ENCODE measurements around the gene LRRC18.
A peak's percentile ranks its signal among the peaks of the same experiment; 100 is the strongest.

Gene LRRC18

DNA sequence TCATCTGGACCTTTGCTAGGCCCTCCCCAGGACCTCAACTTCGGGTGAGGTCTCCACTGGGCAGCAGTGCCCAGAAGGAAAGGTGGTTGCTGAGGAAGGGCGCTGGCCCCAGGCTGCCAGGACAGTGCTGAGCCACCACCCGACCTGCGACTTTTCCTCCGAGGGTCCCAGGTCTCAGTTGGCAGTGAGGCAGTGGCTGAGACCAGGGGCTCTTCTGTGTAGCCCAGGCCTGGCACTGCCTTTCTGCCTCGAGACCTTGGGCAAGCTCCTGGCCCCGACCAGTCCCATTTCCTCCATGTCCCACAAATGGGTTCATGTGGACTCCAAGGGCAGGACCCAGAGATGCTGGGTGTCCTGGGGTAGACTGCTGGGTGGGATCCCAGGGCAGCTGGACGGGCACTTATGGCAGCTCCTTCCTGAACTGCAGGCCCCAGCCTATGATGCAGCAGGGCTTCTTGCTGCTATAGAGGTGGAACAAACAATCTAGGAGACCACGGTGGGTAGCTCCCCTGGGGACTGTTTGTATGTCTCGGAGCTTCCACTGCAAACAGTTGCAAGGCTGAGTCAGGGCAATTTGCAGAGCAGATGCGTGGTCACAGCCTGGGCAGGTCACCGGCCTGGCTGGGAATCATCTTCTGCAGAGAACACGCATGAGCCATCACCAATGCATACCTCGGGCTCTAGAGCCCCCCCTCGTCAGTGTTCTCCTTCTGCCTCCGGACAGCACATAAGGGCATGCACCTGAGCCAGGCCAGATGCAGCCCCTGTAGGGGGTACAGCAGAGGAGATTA, 17.9 kb upstream of the LRRC18 start:
- Mint-ChIP-seq H3K9me3 (no peaks in the 10 kb centered on the region), H3K27ac (no peak overlapping the region), H3K4me3 (no peak overlapping the region), H3K27me3 (no peaks in the 10 kb centered on the region), H3K36me3 (peaks cover 67% of the 10 kb centered on the region), H3K4me1 (peaks cover 7% of the 10 kb centered on the region)
- ATAC-seq: no peak

DNA sequence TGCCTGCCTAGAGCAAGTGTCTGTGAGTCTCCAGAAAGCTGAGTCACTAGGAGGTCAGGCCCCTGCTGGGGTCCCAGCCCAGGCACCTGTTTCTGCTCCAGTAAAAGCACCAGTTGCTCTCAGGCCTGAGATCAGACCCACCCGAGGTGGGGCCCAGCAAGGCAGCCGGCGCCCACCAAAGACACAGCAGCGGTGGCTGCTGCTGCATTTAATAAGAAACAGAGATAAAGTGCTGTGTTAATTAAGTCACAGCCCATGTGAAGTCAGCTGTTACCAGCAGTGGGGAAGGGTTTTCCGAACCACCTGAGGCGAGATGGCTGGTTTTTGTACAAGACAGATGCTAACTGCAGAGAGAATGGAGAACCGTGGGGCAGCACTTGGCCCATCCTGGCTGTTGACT, 12.1 kb upstream of the LRRC18 start:
- no peaks in the 10 kb centered on the region for H3K9me3 Mint-ChIP-seq
- no peak overlapping the region for H3K4me3 Mint-ChIP-seq
- peak overlapping the region; percentile 29 for H3K27ac Mint-ChIP-seq
- no peak for ATAC-seq
- no peaks in the 10 kb centered on the region for H3K4me1 Mint-ChIP-seq
- peaks cover 78% of the 10 kb centered on the region for H3K36me3 Mint-ChIP-seq
- no peaks in the 10 kb centered on the region for H3K27me3 Mint-ChIP-seq

DNA sequence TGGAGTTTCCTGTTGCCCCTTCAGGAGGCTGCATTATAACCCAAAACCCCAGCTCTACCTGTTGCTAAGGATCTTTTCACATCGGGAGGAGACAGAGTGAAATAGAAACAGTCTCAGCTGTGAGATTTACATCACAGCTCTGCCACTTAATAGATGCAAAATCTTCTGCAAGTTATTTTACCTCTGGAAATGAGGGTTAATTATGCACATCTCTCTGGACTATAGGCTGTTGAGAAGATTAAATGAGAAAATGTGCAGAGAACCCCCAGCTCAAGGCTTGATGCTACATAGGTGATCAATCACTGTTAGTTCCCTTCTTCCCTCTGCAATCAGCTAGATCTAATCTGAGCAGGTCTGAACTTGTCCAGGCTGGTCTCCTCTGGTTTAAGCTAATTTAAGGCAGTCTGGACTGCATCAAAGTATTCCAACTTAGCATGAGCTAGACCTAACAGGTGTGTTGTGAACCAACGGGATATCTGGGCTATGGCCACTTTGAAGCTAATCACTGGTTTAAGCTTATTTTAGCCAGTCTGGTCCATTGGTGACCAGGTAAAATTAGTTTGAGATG, 8.9 kb upstream of the LRRC18 start:
- Mint-ChIP-seq H3K9me3 (no peaks in the 10 kb centered on the region), H3K27ac (no peak overlapping the region), H3K4me1 (no peaks in the 10 kb centered on the region), H3K27me3 (no peaks in the 10 kb centered on the region), H3K4me3 (no peak overlapping the region), H3K36me3 (peaks cover 88% of the 10 kb centered on the region)
- ATAC-seq: no peak

DNA sequence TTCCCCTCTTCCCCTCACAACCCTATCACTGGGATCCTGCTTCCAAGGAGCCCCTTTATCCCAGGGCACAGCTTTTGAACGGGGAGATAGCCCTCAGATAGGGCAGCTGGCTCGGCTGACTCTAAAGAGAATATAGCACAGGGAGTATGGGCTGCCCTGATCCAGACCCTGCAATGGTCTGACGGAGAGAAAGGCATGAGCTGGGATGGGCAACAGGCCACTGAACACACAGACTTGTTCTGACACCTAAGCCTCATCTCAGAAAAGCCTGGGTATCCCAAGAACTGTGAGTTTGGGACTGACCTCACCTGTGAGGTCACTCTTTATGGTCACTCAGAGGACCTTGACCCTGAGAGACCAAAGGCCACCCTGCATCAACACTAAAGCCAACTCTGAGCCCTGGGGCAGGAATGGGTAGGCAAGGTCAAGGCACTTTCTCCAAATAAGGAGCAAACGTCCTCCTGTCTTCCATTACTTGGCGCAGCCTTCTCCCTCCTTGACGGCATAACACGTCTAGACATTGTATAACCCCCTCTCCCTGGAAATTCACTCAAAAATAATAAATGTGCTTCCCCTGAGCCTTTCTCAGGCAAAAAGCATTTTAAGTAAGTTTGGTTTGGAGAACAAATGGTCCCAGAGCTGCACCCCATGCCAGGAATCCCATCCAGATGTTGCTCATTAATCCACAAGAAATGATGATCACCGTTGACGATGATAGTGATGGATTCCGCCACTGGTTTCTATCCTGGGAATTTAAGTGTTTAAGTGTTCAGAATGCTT, 8.2 kb upstream of the LRRC18 start:
- ATAC-seq: no peak
- no peaks in the 10 kb centered on the region for H3K27me3 Mint-ChIP-seq
- no peak overlapping the region for H3K4me3 Mint-ChIP-seq
- H3K27ac Mint-ChIP-seq: no peak overlapping the region
- no peaks in the 10 kb centered on the region for H3K9me3 Mint-ChIP-seq
- peaks cover 86% of the 10 kb centered on the region for H3K36me3 Mint-ChIP-seq
- no peaks in the 10 kb centered on the region for H3K4me1 Mint-ChIP-seq

DNA sequence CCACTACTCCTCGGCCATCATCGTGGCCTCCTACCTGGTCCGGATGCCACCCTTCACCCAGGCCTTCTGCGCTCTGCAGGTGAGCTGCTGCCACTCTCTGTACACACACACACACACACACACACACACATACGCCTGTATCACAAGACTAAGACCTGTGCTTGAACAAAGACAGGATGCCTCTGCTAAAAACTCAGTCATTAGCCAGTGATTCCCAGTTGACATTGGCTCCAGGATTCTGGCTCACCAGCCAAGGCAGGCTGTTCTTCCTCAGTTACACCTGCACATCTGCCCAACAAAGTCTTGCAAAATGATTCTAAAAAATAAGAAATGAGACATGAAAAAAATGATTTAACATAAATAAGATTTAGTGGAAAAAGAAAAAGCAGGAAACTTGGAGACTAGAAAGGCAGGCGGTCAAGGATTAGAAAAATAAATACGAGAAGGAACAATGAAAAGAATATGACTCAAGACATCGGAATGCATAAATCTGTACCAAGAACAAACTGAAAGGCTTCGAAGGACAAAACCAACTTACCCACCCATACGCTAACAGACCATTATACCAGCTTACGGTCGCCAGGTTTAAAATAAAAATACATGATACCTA, 7.4 kb upstream of the LRRC18 start:
- peaks cover 87% of the 10 kb centered on the region for H3K36me3 Mint-ChIP-seq
- H3K27ac Mint-ChIP-seq: no peak overlapping the region
- no peaks in the 10 kb centered on the region for H3K27me3 Mint-ChIP-seq
- no peak for ATAC-seq
- no peaks in the 10 kb centered on the region for H3K9me3 Mint-ChIP-seq
- H3K4me3 Mint-ChIP-seq: no peak overlapping the region
- H3K4me1 Mint-ChIP-seq: no peaks in the 10 kb centered on the region

DNA sequence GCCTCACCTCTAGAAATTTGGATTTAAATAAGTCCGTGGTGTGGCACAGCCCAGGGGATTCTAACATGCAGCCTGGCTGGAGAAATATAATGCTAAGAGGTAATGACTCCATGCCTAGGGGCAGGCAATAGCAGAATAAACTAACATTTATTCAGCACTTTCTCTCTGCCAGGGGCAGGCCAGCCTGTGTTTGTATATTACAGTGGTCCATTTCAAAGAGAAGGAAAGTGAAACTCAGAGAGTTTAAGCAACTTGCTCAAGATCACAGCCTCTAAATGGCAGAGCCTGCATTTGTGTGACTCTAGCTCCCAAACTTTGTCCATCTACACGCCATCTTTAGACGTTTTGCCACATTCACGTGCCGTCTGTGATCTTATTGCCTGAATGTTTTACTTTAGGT, 6.7 kb upstream of the LRRC18 start:
- Mint-ChIP-seq H3K4me3 (no peak overlapping the region), H3K36me3 (peaks cover 83% of the 10 kb centered on the region), H3K27ac (peak overlapping the region; percentile 44), H3K9me3 (no peaks in the 10 kb centered on the region), H3K27me3 (no peaks in the 10 kb centered on the region), H3K4me1 (no peaks in the 10 kb centered on the region)
- ATAC-seq: no peak

DNA sequence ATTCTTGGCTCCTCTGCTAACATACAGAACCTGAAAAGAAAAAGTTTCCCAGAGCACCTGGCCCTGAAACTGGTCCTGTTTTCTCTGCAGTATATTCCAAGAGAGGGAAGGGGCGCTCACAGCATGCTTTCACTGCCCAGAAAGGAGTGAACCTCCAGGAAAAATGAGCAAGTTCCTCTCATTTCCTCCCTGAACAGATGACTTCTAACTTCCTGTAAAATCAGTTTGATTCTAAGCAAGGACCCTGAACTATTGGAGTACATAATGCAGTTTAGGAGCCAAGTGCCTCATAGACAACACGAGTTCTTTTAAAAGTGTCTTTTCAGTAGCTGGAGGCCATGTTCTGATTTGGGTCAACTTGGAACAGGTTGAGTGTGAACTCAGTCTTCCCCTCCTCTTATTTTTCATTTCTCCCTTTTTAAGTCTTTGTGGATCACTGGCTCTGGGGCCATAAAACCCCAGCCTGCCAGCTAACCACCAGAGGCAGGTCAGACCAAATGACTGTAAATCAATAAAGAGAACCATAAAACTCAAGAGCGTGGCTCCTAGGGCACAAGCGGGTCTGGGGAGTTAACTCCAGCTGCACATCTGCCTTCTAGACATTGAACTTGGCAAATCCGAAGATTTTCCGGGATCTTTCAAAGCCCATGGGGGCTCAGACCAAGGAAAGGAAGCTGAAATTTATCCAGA, 5.9 kb upstream of the LRRC18 start:
- Mint-ChIP-seq H3K4me1 (no peaks in the 10 kb centered on the region), H3K27ac (peak overlapping the region; percentile 44), H3K9me3 (no peaks in the 10 kb centered on the region), H3K36me3 (peaks cover 84% of the 10 kb centered on the region), H3K4me3 (no peak overlapping the region), H3K27me3 (no peaks in the 10 kb centered on the region)
- ATAC-seq: no peak

DNA sequence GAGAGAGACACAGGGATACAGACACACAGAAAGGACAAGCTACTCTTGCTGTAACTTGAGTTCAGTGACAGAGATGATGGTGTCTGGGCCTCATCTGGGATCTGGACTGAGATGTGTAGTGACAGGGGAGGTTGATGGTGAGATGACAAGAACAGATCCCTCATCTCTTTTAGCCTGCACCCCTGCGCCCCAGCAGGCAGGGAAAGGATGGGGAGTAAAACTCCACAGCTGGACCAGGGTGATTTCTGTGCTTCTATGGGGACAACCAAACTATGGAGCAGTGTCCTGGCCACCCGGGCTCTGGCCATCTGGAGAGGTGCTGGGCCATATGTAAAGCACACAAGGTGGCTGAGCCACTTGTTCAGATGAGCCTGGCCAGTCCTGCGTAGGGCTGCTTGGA, 4.5 kb upstream of the LRRC18 start:
- Mint-ChIP-seq H3K36me3 (peaks cover 82% of the 10 kb centered on the region), H3K27me3 (no peaks in the 10 kb centered on the region), H3K4me1 (no peaks in the 10 kb centered on the region), H3K27ac (no peak overlapping the region), H3K4me3 (no peak overlapping the region), H3K9me3 (no peaks in the 10 kb centered on the region)
- ATAC-seq: no peak

DNA sequence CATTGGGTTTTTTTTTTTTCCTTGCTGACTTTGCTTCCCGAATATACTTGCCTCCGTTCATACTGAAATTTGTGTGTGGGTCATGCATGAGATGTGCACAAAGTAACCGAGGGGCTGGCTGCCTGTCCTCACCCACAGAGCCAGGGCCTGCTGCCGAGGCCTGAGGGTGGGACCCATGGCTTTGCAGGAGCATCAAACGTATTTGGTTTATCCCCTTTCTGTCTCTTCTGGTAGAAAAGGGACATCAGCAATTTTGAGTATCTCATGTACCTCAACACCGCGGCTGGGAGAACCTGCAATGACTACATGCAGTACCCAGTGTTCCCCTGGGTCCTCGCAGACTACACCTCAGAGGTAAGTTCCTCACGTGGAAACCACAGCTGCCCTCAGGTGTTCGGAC, 3.5 kb upstream of the LRRC18 start:
- no peak overlapping the region for H3K27ac Mint-ChIP-seq
- H3K27me3 Mint-ChIP-seq: no peaks in the 10 kb centered on the region
- H3K4me3 Mint-ChIP-seq: no peak overlapping the region
- peaks cover 81% of the 10 kb centered on the region for H3K36me3 Mint-ChIP-seq
- ATAC-seq: no peak
- H3K4me1 Mint-ChIP-seq: no peaks in the 10 kb centered on the region
- H3K9me3 Mint-ChIP-seq: no peaks in the 10 kb centered on the region

DNA sequence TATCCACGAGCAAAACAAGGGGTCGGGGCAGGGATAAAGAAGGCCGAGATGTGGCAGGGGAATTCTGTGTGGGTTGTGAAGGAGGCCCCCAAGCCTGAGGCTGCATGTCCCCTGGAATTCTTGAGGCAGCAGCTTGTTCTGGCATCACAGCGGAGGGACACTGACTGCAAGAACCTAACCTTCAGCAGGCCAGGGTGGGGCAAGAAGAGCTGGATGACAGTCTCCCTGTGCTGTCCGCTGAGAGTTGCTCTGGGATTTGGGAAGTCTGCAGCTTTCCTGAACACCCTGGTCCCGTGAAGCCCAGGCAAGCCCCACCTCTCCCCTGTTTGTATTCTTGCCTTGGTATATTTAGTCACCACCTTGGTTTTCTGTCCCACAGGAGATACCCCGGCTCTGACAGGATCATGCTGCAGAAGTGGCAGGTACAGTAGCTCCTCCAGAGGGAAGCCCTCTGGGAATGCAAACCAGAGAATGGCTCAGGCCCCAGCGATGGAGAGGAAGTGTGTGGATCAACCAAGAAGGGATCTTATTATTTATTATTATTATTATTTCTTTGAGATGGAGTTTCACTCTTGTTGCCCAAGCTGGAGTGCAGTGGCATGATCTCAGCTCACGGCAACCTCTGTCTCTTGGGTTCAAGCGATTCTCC, 1.9 kb upstream of the LRRC18 start:
- H3K27ac Mint-ChIP-seq: no peak overlapping the region
- no peaks in the 10 kb centered on the region for H3K9me3 Mint-ChIP-seq
- H3K27me3 Mint-ChIP-seq: no peaks in the 10 kb centered on the region
- ATAC-seq: no peak
- peaks cover 79% of the 10 kb centered on the region for H3K36me3 Mint-ChIP-seq
- no peaks in the 10 kb centered on the region for H3K4me1 Mint-ChIP-seq
- H3K4me3 Mint-ChIP-seq: no peak overlapping the region

DNA sequence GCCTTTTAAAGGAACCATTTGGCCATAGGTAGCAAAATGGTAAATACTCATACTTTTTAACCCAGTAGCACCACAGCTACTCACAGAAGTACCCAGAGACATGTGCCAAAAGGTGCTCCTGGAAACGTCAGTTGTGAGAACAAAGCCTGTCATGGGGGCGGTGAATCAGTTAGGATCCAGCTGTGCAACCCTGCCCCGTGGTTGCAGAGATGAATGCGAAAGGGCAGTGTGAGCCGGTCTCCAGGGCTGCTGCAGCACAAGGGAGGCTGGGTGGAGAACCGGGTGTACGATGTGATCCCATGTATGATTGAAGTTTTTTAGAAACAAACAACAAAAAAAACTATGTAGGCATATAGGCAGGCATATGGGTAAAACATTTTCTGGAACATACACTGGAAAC, 1.3 kb upstream of the LRRC18 start:
- no peak overlapping the region for H3K27ac Mint-ChIP-seq

DNA sequence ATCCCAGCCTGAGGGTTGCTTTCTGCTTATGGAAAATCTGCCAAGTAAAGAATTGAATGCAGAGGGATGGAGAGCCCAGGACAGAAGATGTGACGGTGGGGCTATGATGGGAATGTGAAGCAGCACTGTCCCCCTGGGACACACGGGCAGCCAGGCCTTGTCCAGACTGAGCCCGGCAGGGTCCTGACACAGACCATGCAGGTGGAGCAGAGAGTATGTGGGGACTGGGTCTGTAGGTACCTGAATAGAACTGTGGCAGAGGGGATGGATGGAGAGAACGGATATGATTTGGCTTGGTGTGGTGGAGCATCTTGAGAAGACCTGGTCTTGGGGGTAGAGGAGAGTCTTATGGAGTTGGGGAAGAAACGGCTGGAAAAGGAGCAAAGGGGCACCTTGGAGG, 732 bp upstream of the LRRC18 start:
- H3K4me3 Mint-ChIP-seq: no peak overlapping the region
- peaks cover 73% of the 10 kb centered on the region for H3K36me3 Mint-ChIP-seq
- H3K4me1 Mint-ChIP-seq: no peaks in the 10 kb centered on the region
- no peaks in the 10 kb centered on the region for H3K27me3 Mint-ChIP-seq
- no peaks in the 10 kb centered on the region for H3K9me3 Mint-ChIP-seq
- ATAC-seq: no peak
- H3K27ac Mint-ChIP-seq: peak overlapping the region; percentile 10

More for the DNA sequence above, 1.3 kb upstream of the LRRC18 start:
- H3K9me3 Mint-ChIP-seq: no peaks in the 10 kb centered on the region
- peaks cover 75% of the 10 kb centered on the region for H3K36me3 Mint-ChIP-seq
- no peak overlapping the region for H3K4me3 Mint-ChIP-seq
- no peaks in the 10 kb centered on the region for H3K27me3 Mint-ChIP-seq
- H3K4me1 Mint-ChIP-seq: no peaks in the 10 kb centered on the region
- ATAC-seq: no peak

DNA sequence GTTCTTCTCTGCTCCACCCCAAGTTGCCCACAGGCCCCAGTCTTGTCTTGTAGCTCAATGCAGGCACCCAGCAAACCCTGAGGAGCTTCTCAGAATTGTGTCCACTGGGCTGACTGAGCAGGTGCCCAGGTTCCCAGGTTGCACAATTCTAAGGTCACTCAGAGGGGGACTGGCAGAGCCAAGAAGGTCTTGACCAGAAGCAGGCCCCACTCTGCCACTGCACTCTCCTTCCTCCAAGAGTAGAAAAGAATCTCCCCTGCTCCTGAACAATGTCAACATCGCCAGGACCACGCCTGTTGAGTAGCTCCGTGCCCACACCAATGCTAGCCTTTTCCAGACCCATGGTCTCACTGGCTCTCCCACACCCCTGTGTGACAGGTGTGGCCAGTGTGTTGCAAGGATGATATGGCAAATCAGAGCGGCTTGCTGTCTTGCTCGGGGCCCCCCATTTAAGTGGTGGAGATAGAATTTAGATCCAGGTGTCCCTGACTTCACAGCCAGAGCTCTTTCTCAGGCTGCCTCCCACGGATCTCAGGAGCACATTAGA, 577 bp downstream of the LRRC18 start:
- Mint-ChIP-seq H3K27me3 (no peaks in the 10 kb centered on the region), H3K27ac (peak overlapping the region; percentile 30), H3K9me3 (no peaks in the 10 kb centered on the region), H3K36me3 (peaks cover 72% of the 10 kb centered on the region), H3K4me3 (no peak overlapping the region), H3K4me1 (no peaks in the 10 kb centered on the region)
- ATAC-seq: no peak

DNA sequence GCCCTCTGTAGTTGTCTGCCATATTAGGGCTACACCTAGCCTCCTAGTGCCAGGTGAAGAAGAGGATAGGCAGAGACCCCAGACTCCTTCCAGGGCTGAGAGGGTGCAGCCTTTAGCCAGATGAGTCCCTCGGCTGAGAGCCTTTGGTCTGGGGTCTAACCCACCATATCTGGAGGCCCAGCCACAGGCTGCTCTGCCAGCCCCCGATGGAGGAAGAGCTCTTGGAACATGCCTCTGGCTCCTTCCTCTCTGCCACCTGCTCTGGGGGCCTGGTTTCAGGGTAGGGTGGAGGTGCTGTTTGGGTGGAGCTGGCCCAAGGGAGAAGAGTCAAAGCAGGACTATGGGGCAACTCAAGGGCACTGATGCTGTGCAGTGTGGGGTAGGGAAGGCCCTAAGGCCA, 1.4 kb downstream of the LRRC18 start:
- Mint-ChIP-seq H3K36me3 (peaks cover 66% of the 10 kb centered on the region), H3K9me3 (no peaks in the 10 kb centered on the region), H3K4me3 (peak overlapping the region; percentile 28), H3K4me1 (no peaks in the 10 kb centered on the region), H3K27ac (peak overlapping the region; percentile 30), H3K27me3 (no peaks in the 10 kb centered on the region)
- ATAC-seq: no peak
